Stimulated activated CD4-positive, alpha-beta T cell treated with anti-CD3 and anti-CD28 coated beads, TNF-alpha, amount 100 ng/mL, for 4 hours (primary cell): ENCODE results near the gene DIP2B.
"Not testable (repeated sequence)": the region's sequence is repeated elsewhere in the genome, so short reads cannot be mapped to it uniquely, and the experiment has no call there.

ENCODE experiments used
- DNase-seq, 3 experiments: peaks; one replicate each; pipeline ENCODE4 v3.0.0-alpha.2; 2020; ENCODE audit warnings: low read depth in 3 of 3

The DIP2B gene

DNA sequence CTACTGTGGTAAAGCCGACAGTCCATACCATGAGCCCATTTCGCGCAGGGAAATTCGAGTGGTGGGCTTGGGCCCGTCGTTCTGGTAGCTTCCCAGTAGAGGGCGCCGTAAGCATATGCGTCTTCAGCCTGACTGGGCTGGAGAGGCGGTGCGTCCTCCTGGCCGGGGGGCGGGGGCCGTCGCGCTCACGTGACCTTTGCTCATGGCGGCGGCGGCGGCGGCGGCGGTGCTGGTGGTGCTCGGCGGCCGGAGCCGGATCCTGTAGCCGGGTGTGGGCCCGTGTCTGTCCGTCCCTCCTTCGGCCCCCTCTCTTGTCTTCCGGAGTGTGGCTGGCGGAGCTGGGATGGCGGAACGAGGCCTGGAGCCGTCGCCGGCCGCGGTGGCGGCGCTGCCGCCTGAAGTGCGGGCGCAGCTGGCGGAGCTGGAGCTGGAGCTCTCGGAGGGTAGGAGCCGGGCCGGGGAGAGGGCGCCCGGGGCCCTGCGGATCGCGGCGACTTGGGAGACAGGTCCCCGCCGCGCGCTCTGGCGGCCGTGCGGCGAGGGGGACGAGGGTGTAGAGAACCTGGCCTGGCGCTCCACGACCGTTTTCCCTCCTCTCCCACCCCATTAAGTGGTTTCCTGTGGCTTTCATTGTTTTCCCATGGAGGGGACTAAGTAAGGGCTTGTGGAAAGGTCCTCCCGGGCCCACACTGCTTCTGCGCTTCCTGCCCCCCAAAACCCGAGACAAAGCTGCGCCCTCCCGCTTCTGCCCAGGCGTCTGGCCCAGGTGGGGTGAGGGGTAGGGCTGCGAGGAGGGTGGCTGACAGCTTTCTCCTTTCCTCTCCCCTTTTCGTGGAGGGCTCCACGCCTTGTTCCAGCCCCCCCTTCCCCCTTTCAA is at the start of gene DIP2B:
DIP2B (plus strand) TSS at position 188 of the 877 bp plus-strand sequence; CDS start at position 344, 156 bp downstream.
- DNase-seq, result peak; percentile 91 to 95 (median 91)

DNA sequence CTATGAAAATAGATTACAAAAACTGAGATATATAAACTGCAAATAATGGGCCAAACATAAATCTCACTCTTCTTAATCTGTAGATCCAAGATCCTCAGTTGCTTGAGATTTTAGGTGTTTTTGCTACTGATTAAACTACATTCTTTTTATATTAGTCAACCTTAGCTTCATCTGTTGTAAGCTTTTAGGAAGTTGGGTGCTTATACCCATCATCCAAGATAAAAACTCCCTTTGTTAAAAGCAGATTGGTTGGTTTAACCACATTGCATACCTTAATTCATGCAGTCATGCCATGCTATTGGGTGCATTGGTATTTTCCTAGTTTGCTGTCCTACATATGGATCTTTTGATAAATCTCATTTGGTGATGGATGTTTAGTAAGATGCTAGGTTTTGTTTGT is 46.2 kb upstream of the DIP2B start:
- no peak for DNase-seq

- no peak for DNase-seq
Measured at GRCh38 chr12:50467439-50467838, 37.3 kb upstream of the DIP2B start.

GRCh38 chr12:50477241-50477832 is 27.4 kb upstream of the DIP2B start:
- DNase-seq, result no peak

DNA sequence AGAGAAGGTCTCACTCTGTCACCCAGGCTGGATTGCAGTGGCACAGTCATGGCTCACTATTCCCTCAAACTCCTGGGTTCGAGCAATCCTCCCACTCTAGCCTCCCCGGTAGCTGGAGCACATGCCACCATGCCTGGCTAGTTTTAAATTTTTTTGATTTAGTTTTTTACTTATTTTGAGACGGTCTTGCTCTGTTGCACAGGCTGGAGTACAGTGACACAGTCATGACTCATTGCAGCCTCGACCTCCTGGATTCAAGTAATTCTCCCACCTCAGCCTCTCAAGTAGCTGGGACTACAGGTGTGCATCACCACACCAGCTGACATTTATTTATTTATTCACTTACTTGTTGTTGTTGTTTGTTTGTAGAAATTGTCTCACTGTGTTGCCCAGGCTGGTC is 22.2 kb upstream of the DIP2B start:
- no peak for DNase-seq

DNA sequence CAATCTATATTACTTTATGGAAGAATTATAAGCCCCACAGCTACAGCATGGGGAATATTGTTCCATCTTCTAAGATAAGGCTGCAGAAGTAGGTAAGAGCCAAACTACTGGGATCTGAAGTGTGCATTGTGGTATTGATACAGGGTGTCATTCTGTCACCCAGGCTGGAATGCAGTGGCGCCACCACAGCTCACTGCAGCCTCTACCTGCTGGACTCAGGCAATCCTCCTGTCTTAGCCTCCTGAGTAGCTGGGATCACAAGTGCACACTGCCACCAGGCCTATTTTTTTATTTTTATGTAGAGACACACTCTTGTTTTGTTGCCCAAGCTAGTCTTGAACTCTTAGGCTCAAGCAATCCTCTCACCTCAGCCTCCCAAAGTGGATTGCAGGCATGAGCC is 21.3 kb upstream of the DIP2B start:
- no peak for DNase-seq

DNA sequence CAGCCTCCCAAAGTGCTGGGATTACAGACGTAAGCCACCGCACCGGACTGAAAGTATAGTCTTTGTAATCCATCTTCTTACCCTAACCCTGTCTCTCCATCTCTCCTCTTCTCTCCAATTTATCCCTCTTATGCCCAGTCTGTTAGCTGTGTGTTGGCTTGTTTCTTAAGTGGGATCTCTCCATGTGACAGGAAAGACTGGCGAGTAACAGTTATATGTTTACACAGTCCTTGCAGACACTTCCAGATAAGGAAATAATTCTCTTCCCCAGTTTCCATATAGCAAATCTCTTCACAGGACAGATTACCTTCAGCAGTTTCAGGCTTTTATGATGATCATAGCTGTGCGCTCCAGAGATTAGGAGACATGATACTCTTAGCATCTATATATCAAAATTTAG is 16.0 kb upstream of the DIP2B start:
- DNase-seq, result no peak

DNA sequence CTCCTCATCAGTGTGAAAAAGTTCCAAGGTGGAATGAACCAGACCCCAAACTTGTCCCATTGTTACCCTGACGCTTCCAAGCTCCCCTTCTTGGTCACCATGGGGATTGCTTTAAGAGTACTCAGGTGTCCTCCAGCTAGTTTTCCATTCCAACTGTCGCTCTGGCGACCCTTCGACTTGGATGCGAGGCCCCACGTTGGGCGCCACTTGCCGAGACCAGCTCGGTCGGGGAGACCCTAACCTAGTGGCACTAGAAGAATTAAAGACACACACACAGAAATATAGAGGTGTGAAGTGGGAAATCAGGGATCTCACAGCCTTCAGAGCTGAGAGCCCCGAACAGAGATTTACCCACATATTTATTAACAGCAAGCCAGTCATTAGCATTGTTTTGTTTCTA is 6.7 kb upstream of the DIP2B start:
- not testable (repeated sequence) for DNase-seq

DNA sequence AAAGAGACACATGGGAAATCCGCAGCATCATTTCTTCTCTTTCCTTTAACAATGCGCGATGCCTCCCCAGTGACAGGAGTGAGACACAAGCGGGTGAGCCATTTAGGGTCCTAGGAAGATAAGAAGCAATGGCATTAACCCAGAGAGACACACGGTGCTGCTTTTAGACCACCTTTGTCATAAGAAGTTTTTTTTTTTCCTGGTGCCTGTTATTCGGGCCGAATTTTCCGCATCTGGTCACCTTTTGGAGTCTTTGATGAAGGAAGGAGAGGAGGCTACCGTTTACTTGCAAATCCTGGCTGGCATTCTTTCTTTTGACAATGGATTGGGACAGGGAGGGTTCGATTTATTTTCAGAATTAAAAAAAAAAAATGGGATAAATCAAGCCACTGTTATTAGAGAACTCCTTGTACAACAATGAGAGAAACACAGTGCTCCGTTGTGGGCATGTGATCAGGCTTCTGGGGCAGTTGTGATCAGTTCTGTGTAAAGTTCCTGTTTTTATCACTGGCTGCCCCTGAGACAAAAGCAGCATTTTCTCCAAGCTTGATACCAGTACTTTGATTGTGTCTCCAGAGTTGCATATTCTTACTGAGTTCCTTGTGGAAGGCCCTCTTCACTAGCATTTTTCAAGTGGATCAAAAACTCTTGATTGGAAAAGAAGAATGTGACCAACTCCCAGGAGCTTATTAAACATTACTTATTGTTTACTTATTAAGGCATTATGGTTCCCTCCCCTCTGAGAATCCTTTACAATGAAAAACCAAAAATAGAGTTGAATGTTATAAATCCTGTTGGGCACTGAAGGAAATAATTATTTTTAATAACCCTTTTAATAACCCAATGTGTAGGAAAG is 1.1 kb downstream of the DIP2B start:
- no peak for DNase-seq

- no peak for DNase-seq
Measured at GRCh38 chr12:50506753-50507473, 2.1 kb downstream of the DIP2B start.

DNA sequence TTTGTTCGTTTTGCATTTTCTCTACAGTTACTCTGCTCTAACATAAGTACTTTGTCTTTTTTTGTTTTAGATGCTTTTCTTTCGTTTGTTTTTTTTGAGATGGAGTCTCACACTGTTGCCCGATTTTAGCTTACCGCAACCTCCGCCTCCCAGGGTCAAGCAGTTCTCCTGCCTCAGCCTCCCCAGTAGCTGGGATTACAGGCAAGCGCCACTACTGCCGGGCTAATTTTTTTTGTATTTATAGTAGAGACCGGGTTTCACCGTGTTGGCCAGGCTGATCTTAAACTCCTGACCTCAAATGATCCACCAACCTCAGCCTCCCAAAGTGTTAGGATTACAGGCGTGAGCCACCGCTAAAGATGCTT is 2.7 kb downstream of the DIP2B start:
- DNase-seq, result no peak

- DNase-seq, result no peak
Measured at GRCh38 chr12:50507930-50508329, 3.1 kb downstream of the DIP2B start.

- no peak for DNase-seq
Measured at GRCh38 chr12:50508414-50508813, 3.6 kb downstream of the DIP2B start.

DNA sequence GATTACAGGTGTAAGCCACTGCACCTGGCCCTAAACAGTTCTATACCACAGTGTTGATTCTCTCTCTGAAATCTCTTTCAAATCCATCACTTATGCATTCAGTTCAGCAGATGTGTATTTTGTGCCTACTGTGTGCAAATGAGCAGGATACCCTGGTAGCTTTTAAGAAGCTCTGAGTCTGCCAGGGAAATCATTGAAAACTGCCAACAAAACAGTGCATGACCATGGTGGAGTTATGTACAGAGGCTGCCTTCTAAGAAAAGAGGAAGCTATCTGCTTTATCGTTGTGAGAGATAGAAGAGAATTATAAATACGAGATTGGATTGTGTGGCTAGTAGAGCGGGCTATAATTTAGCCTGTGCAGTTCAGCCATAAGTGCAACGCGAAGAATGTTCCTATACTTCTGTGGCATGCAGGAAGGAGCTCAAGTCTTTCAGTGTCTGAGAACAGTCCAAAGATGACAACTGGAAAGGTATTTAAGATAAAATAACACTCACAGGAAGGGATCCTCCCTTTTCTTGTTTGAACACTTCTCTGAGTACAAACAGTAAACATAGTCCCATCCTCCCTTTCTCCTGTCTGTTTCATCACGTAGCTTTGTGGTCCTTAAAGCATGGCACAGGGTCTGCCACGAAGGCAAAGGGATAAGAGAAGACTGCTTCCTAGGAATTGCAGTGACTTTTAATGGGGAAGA is 4.3 kb downstream of the DIP2B start:
- no peak for DNase-seq

GRCh38 chr12:50514526-50515276 is 9.9 kb downstream of the DIP2B start:
- DNase-seq, result no peak

DNA sequence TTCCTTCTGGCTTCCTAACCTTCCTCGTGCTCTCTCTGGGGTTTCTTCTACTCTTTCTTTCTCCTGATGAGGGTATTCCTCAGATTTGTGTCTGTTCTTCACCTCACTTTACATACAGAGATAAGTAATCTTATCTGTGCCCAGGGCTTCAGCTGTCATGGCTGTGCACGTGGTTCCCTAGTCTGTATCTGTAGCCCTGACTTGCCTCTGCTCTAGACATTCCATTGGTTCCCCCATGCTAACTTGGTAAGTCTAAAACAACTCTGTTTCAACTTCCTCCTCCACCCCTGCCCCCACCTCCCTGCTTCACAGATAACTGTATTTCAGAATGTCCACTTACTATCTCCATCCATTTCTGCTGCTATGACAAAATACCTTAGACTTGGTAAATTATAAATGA is 10.8 kb downstream of the DIP2B start:
- DNase-seq, result no peak

- DNase-seq, result no peak
Measured at GRCh38 chr12:50517421-50518048, 12.8 kb downstream of the DIP2B start.

DNA sequence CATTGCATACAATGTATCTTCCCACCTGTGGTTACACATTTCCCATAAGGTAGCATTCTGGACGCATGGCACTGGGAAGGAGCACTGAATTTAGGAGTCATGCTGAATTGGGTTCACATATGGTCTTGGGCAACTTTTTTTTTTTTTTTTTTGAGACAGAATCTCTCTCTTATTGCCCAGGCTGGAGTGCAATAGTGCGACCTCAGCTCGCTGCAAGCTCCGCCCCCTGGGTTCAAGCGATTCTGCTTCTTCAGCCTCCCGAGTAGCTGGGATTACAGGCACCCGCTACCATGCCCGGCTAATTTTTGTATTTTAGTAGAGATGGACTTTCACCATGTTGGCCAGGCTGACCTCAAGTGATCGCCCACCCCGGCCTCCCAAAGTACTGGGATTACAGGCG is 13.3 kb downstream of the DIP2B start:
- DNase-seq, result no peak

GRCh38 chr12:50519353-50519752 is 14.6 kb downstream of the DIP2B start:
- no peak for DNase-seq
